GM18517 (cell line): ENCODE results near the gene OCA2.

Source experiments
- ATAC-seq: cut with Tn5 transposase; IDR thresholded peaks from one replicate; pipeline ENCODE4 v1.9.1; 2021; ENCODE audit warnings: mild to moderate bottlenecking, moderate library complexity; ENCODE audit not compliant: unreplicated experiment

The OCA2 gene

GRCh38 chr15:27885201-27885600 lies 213.9 kb downstream of the OCA2 start:
- no peak for ATAC-seq

GRCh38 chr15:27884726-27885125 lies 214.4 kb downstream of the OCA2 start:
- ATAC-seq = no peak

- ATAC-seq = no peak
Measured at GRCh38 chr15:27878841-27879240, 220.3 kb downstream of the OCA2 start.

GRCh38 chr15:27873828-27874227 lies 225.3 kb downstream of the OCA2 start:
- no peak for ATAC-seq

GRCh38 chr15:27873039-27873438 lies 226.1 kb downstream of the OCA2 start:
- no peak for ATAC-seq

- ATAC-seq = no peak
Measured at GRCh38 chr15:27872355-27872754, 226.8 kb downstream of the OCA2 start.

- no peak for ATAC-seq
Measured at GRCh38 chr15:27871902-27872260, 227.2 kb downstream of the OCA2 start.

GRCh38 chr15:27871078-27871901 lies 227.8 kb downstream of the OCA2 start:
- no peak for ATAC-seq

GRCh38 chr15:27870320-27870719 lies 228.8 kb downstream of the OCA2 start:
- no peak for ATAC-seq

- ATAC-seq = no peak
Measured at GRCh38 chr15:27869697-27870281, 229.3 kb downstream of the OCA2 start.

GRCh38 chr15:27868828-27869404 lies 230.2 kb downstream of the OCA2 start:
- ATAC-seq = no peak

- no peak for ATAC-seq
Measured at GRCh38 chr15:27867861-27868260, 231.3 kb downstream of the OCA2 start.

GRCh38 chr15:27866505-27867165 lies 232.5 kb downstream of the OCA2 start:
- no peak for ATAC-seq

- no peak for ATAC-seq
Measured at GRCh38 chr15:27865926-27866325, 233.2 kb downstream of the OCA2 start.

GRCh38 chr15:27865323-27865922 lies 233.7 kb downstream of the OCA2 start:
- ATAC-seq = no peak

- no peak for ATAC-seq
Measured at GRCh38 chr15:27864719-27865118, 234.4 kb downstream of the OCA2 start.

GRCh38 chr15:27864086-27864485 lies 235.0 kb downstream of the OCA2 start:
- ATAC-seq = no peak

GRCh38 chr15:27863000-27863399 lies 236.1 kb downstream of the OCA2 start:
- no peak for ATAC-seq

- no peak for ATAC-seq
Measured at GRCh38 chr15:27861171-27861570, 237.9 kb downstream of the OCA2 start.

- ATAC-seq = no peak
Measured at GRCh38 chr15:27855137-27855536, 244.0 kb downstream of the OCA2 start.

GRCh38 chr15:27854601-27855000 lies 244.5 kb downstream of the OCA2 start:
- no peak for ATAC-seq
